Neural progenitor cell (in vitro differentiated cells): ENCODE data around the gene TREML4. TPM values are rescaled to one million over a fixed set of nuclear protein-coding genes. Genes with fewer than 3 reads are reported as not detected.

Experiments used
- DNase-seq: peaks from one replicate; pipeline ENCODE4 v3.0.0-alpha.2; 2016; ENCODE audit warnings: low spot score
- H2AFZ ChIP-seq: fragments of 200-600 bp; sonication (generic); replicated peaks from 2 replicates; pipeline ENCODE4 v1.6.1; 2016; ENCODE audit warnings: antibody characterized with exemption
- H3F3A ChIP-seq: fragments of 200-600 bp; sonication (generic); 2 replicates; pipeline ENCODE4 v1.6.1; 2016; ENCODE audit warnings: antibody characterized with exemption, low read depth
- H3K27ac ChIP-seq: fragments of 200-600 bp; sonication (generic); 2 replicates; pipeline ENCODE4 v1.5.1; 2016; ENCODE audit warnings: mild to moderate bottlenecking
- H3K27me3 ChIP-seq: fragments of 200-600 bp; sonication (generic); 2 replicates; pipeline ENCODE4 v1.6.1; 2016; ENCODE audit warnings: mild to moderate bottlenecking, moderate library complexity
- H3K36me3 ChIP-seq: fragments of 200-600 bp; sonication (generic); 2 replicates; pipeline ENCODE4 v1.5.1; 2016
- H3K4me1 ChIP-seq: fragments of 200-600 bp; sonication (generic); 2 replicates; pipeline ENCODE4 v1.6.1; 2016; ENCODE audit warnings: mixed run types
- H3K4me2 ChIP-seq: fragments of 200-600 bp; sonication (generic); 2 replicates; pipeline ENCODE4 v1.6.1; 2016
- H3K4me3 ChIP-seq: fragments of 200-600 bp; sonication (generic); 2 replicates; pipeline ENCODE4 v1.5.1; 2016
- H3K79me2 ChIP-seq: fragments of 200-600 bp; sonication (generic); 2 replicates; pipeline ENCODE4 v1.6.1; 2016; ENCODE audit warnings: low read depth
- H3K9ac ChIP-seq: fragments of 200-600 bp; sonication (generic); 2 replicates; pipeline ENCODE4 v1.6.1; 2016
- H3K9me3 ChIP-seq: fragments of 200-600 bp; sonication (generic); 2 replicates; pipeline ENCODE4 v1.5.1; 2016; ENCODE audit warnings: low read depth
- H4K20me1 ChIP-seq: fragments of 200-600 bp; sonication (generic); 2 replicates; pipeline ENCODE4 v1.6.1; 2016; ENCODE audit warnings: low read depth
- H3K27ac Mint-ChIP-seq: 3 replicates; pipeline ENCODE4 v1.8.0; 2021; ENCODE audit warnings: mixed read lengths
- H3K27me3 Mint-ChIP-seq: 2 replicates; pipeline ENCODE4 v1.8.0; 2022; ENCODE audit warnings: low read depth, mild to moderate bottlenecking, inconsistent platforms, moderate library complexity, mixed read lengths; ENCODE audit not compliant: insufficient read depth
- H3K36me3 Mint-ChIP-seq: 3 replicates; pipeline ENCODE4 v1.8.0; 2021; ENCODE audit warnings: mixed read lengths
- H3K4me1 Mint-ChIP-seq: 3 replicates; pipeline ENCODE4 v1.8.0; 2021; ENCODE audit warnings: mixed read lengths
- H3K4me3 Mint-ChIP-seq: 3 replicates; pipeline ENCODE4 v1.8.0; 2021; ENCODE audit warnings: mild to moderate bottlenecking, moderate library complexity, mixed read lengths
- H3K9me3 Mint-ChIP-seq: 3 replicates; pipeline ENCODE4 v1.8.0; 2020; ENCODE audit warnings: mixed read lengths
- EZH2 ChIP-seq: fragments of 200-600 bp; sonication (generic); IDR thresholded peaks from 2 replicates; pipeline ENCODE4 v1.6.1; 2017; ENCODE audit warnings: antibody characterized with exemption, mild to moderate bottlenecking, moderate library complexity
- EZH2phosphoT487 ChIP-seq: fragments of 200-600 bp; sonication (generic); IDR thresholded peaks from 2 replicates; pipeline ENCODE4 v1.6.1; 2017; ENCODE audit warnings: antibody characterized with exemption
- total RNA-seq: library from RNA; depleted of rRNA; stranded (reverse); fragments of >200 nt; gene quantifications from 2 replicates; pipeline ENCODE4 v1.2.3, GENCODE V29; 2015; ENCODE audit warnings: low replicate concordance
- TF ChIP-seq, protein P1 (sequence below): fragments of 200-600 bp; sonication (generic); IDR thresholded peaks from 2 replicates; pipeline ENCODE4 v1.5.1; 2017; ENCODE audit warnings: antibody characterized with exemption, mild to moderate bottlenecking

The TREML4 gene, protein sequence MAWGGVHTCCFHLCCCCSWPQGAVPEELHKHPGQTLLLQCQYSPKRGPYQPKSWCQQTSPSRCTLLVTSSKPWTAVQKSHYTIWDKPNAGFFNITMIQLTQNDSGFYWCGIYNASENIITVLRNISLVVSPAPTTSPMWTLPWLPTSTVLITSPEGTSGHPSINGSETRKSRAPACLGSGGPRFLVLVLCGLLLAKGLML
- not detected in 2 replicates for total RNA-seq

DNA sequence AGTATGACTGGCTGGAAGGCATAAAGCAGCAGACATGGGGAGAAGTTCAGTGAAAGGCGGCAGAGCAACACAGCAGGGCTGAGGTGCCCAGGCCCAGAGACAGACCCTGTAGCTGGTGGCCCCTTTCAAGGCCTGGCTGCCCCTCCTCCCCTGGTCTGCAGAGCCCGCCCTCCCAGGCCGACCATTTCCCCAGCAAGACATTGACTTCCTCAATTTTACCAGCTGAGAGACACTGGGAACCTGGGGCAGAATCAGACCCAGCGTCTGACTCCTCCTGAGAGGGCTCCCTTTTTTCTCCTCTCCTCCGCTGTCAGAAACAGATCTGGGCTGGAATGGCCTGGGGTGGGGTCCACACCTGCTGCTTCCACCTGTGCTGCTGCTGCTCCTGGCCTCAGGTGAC is at the start of gene TREML4:
Gene TREML4, plus strand, starts transcription at position 254 of the 400 bp plus-strand sequence. Its CDS starts 79 bp downstream, at position 333.
- H3K9me3 ChIP-seq: no peaks in the 10 kb centered on the region
- H3K4me3 ChIP-seq: no peak within 1 kb of the TSS
- H3K27ac Mint-ChIP-seq: no peak within 1 kb of the TSS
- no peak for DNase-seq
- H3K27me3 Mint-ChIP-seq: peaks cover 10% of the 10 kb centered on the region
- H3K4me3 Mint-ChIP-seq: no peak within 1 kb of the TSS
- H3K27ac ChIP-seq: no peak within 1 kb of the TSS
- H3K79me2 ChIP-seq: no peaks in the 10 kb centered on the region
- H4K20me1 ChIP-seq: no peaks in the 10 kb centered on the region
- H3K36me3 ChIP-seq: no peaks in the 10 kb centered on the region
- H3K4me2 ChIP-seq: no peak within 1 kb of the TSS
- H3F3A ChIP-seq: no peaks in the 10 kb centered on the region
- H3K9ac ChIP-seq: no peak within 1 kb of the TSS
- H3K9me3 Mint-ChIP-seq: peaks cover 6% of the 10 kb centered on the region
- no peaks in the 10 kb centered on the region for H3K4me1 ChIP-seq
- no peaks in the 10 kb centered on the region for H3K4me1 Mint-ChIP-seq
- H3K27me3 ChIP-seq: no peaks in the 10 kb centered on the region
- no peak within 1 kb of the TSS for H2AFZ ChIP-seq
- no peaks in the 10 kb centered on the region for H3K36me3 Mint-ChIP-seq
- TF ChIP-seq EZH2phosphoT487: no peak
- no peak for TF ChIP-seq EZH2
- TF ChIP-seq, protein P1, sequence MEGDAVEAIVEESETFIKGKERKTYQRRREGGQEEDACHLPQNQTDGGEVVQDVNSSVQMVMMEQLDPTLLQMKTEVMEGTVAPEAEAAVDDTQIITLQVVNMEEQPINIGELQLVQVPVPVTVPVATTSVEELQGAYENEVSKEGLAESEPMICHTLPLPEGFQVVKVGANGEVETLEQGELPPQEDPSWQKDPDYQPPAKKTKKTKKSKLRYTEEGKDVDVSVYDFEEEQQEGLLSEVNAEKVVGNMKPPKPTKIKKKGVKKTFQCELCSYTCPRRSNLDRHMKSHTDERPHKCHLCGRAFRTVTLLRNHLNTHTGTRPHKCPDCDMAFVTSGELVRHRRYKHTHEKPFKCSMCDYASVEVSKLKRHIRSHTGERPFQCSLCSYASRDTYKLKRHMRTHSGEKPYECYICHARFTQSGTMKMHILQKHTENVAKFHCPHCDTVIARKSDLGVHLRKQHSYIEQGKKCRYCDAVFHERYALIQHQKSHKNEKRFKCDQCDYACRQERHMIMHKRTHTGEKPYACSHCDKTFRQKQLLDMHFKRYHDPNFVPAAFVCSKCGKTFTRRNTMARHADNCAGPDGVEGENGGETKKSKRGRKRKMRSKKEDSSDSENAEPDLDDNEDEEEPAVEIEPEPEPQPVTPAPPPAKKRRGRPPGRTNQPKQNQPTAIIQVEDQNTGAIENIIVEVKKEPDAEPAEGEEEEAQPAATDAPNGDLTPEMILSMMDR: no peak

DNA sequence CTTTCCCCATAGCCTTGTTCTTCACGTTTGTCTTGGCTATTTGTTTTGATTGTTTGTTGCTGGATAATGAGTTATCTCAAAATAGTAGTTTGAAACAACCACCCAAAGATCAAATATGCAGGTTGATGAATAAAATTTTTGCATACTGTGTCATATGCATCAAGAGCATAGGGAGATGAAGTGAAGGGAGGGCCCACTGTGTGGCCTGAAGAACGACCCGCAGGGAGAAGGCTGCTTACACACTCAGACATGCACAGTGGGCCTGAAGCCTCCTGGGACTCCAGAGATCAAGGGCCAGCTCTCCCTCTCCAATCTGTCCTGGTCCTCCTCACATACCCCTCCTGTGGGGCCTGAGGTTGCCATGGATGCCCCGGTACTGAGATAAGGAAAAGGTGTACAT is 49.0 kb upstream of the TREML4 start:
- Histone ChIP-seq H3K27me3 (no peaks in the 10 kb centered on the region), H3K79me2 (no peaks in the 10 kb centered on the region), H3K4me3 (no peak overlapping the region), H3K27ac (no peak overlapping the region), H2AFZ (no peak overlapping the region), H3F3A (no peaks in the 10 kb centered on the region), H3K9me3 (no peaks in the 10 kb centered on the region), H3K36me3 (no peaks in the 10 kb centered on the region), H3K4me2 (no peak overlapping the region), H4K20me1 (no peaks in the 10 kb centered on the region), H3K9ac (no peak overlapping the region), H3K4me1 (no peaks in the 10 kb centered on the region)
- TF ChIP-seq EZH2 (no peak), EZH2phosphoT487 (no peak)
- TF ChIP-seq, protein P1: no peak
- Mint-ChIP-seq H3K27ac (no peak overlapping the region), H3K27me3 (peaks cover 8% of the 10 kb centered on the region), H3K4me3 (no peak overlapping the region), H3K9me3 (no peaks in the 10 kb centered on the region), H3K36me3 (no peaks in the 10 kb centered on the region), H3K4me1 (no peaks in the 10 kb centered on the region)
- DNase-seq: no peak

DNA sequence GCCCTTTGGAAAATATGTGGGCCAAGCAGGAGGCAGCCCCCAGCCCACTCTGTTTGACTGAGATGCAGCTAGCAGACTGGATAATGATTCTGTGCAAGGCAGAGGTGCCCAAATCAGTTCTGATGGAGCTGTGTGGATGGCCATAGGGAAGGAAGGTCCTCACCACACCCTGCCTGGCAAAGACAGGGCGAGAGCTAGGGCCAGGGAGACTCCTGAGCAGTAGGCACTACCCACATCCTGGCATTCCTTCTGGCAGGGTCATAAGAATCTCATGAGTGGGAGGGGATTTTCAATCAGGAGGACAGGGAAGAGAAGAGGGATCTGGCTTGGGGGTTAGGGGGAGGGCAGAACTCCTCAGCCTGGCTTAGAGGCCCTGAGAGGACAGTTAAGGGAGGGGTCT is 46.6 kb upstream of the TREML4 start:
- no peak overlapping the region for H2AFZ ChIP-seq
- H3K4me3 Mint-ChIP-seq: no peak overlapping the region
- no peaks in the 10 kb centered on the region for H3F3A ChIP-seq
- H3K27ac Mint-ChIP-seq: no peak overlapping the region
- H3K4me2 ChIP-seq: no peak overlapping the region
- H3K36me3 Mint-ChIP-seq: no peaks in the 10 kb centered on the region
- no peaks in the 10 kb centered on the region for H3K9me3 Mint-ChIP-seq
- TF ChIP-seq, protein P1: no peak
- TF ChIP-seq EZH2 (no peak), EZH2phosphoT487 (no peak)
- no peaks in the 10 kb centered on the region for H3K9me3 ChIP-seq
- no peaks in the 10 kb centered on the region for H3K79me2 ChIP-seq
- H3K4me1 Mint-ChIP-seq: no peaks in the 10 kb centered on the region
- no peak overlapping the region for H3K4me3 ChIP-seq
- DNase-seq: no peak
- H4K20me1 ChIP-seq: no peaks in the 10 kb centered on the region
- H3K9ac ChIP-seq: no peak overlapping the region
- H3K27me3 ChIP-seq: no peaks in the 10 kb centered on the region
- no peaks in the 10 kb centered on the region for H3K36me3 ChIP-seq
- no peak overlapping the region for H3K27ac ChIP-seq
- H3K4me1 ChIP-seq: no peaks in the 10 kb centered on the region
- peaks cover 13% of the 10 kb centered on the region for H3K27me3 Mint-ChIP-seq
